ENCODE results near the gene CCL25. TPM values are rescaled to one million over a fixed set of nuclear protein-coding genes. Genes with fewer than 3 reads are reported as not detected.
A peak's percentile ranks its signal among the peaks of the same experiment; 100 is the strongest.

Gene CCL25
- total and polyA plus RNA-seq, 2 of the 13 experiments (the other 11 are each of a cell fraction or from before 2014, with no cell fraction given), result not detected

GRCh38 chr19:8108560-8109445 lies 56.2 kb downstream of the CCL25 start:
- POLR2A ChIA-PET, result no interaction called here
- Histone ChIP-seq H3K36me3 (replicated peaks in 1 of 2; ENCODE audit: control insufficient read depth in 1 of 2, insufficient read depth in 2 of 2, low read length in 2 of 2) (no peaks in the 10 kb centered on the region), H3K4me2 (ENCODE audit: low read depth, low read length) (no peak overlapping the region), H3K4me1 (ENCODE audit: insufficient read depth, low read length) (peaks cover 26% of the 10 kb centered on the region; the same call in 1 of the 2 replicates), H2AFZ (ENCODE audit: low read length) (no peak overlapping the region), H3K79me2 (ENCODE audit: insufficient read depth, low read length) (no peaks in the 10 kb centered on the region), H3K27me3 (ENCODE audit: control insufficient read depth in 1 of 2, insufficient read depth in 2 of 2, low read length in 2 of 2) (no peaks in the 10 kb centered on the region), H4K20me1 (ENCODE audit: insufficient read depth, low read length) (no peaks in the 10 kb centered on the region), H3K9me3 (ENCODE audit: low read length) (no peaks in the 10 kb centered on the region), H3K9ac (ENCODE audit: insufficient read depth, low read depth, low read length) (no peak overlapping the region), H3K4me3 (replicated peaks in 1 of 3; ENCODE audit: insufficient read depth in 1 of 3, low read depth in 2 of 3, low read length in 3 of 3) (no peak overlapping the region), H3K27ac (ENCODE audit: extremely low read length, insufficient read depth, low read length) (no peak overlapping the region)
- ATAC-seq (no peak; the same call in 2 of the 3 replicates), FAIRE-seq (no peak), DNase-seq (ENCODE audit: low spot score) (no peak)
- CTCF ChIA-PET (ENCODE audit: low intra/inter-chr PET ratio, low total read pairs), result no interaction called here
- 40% methylated on average over 15 of the region's 19 CpGs for WGBS (ENCODE audit: low lambda C conversion rate)
- intact Hi-C loops (cut with micrococcal nuclease; ENCODE audit: unreplicated experiment), result no loop called here
- no TSS peak for BruUV-seq (replicated peaks)
- TF ChIP-seq ZNF3 (CRISPR knock-in tag; IDR thresholded peaks at IDR 0.05) (peak; percentile 92), E2F5 (CRISPR knock-in tag; conservative IDR thresholded peaks at IDR 0.05) (no peak)
- in situ Hi-C loops (cut with HindIII; ENCODE audit: extremely low pct_ligation_motif_present, low pct_unique_long_range_greater_than_20kb), result no loop called here

- H3K79me2 ChIP-seq (ENCODE audit: insufficient read depth, low read length), result no peaks in the 10 kb centered on the region
- no peaks in the 10 kb centered on the region for H3K9me3 ChIP-seq (ENCODE audit: low read length)
- H3K4me1 ChIP-seq (ENCODE audit: insufficient read depth, low read length), result peaks cover 26% of the 10 kb centered on the region; the same call in 1 of the 2 replicates
- CTCF ChIA-PET (ENCODE audit: low intra/inter-chr PET ratio, low total read pairs), result no interaction called here
- FAIRE-seq, result no peak
- H4K20me1 ChIP-seq (ENCODE audit: insufficient read depth, low read length), result no peaks in the 10 kb centered on the region
- ATAC-seq, result no peak
- H3K4me3 ChIP-seq (replicated peaks in 1 of 3; ENCODE audit: insufficient read depth in 1 of 3, low read depth in 2 of 3, low read length in 3 of 3), result no peak overlapping the region
- DNase-seq (ENCODE audit: low spot score), result no peak
- H3K4me2 ChIP-seq (ENCODE audit: low read depth, low read length), result no peak overlapping the region
- no peak overlapping the region for H2AFZ ChIP-seq (ENCODE audit: low read length)
- POLR2A ChIA-PET, result no interaction called here
- in situ Hi-C loops (cut with HindIII; ENCODE audit: extremely low pct_ligation_motif_present, low pct_unique_long_range_greater_than_20kb), result no loop called here
- H3K36me3 ChIP-seq (replicated peaks in 1 of 2; ENCODE audit: control insufficient read depth in 1 of 2, insufficient read depth in 2 of 2, low read length in 2 of 2), result no peaks in the 10 kb centered on the region
- WGBS (ENCODE audit: low lambda C conversion rate), result 33% methylated on average over 2 of the region's 12 CpGs
- no peak overlapping the region for H3K27ac ChIP-seq (ENCODE audit: extremely low read length, insufficient read depth, low read length)
- BruUV-seq (replicated peaks), result no TSS peak
- H3K27me3 ChIP-seq (ENCODE audit: control insufficient read depth in 1 of 2, insufficient read depth in 2 of 2, low read length in 2 of 2), result no peaks in the 10 kb centered on the region
- intact Hi-C loops (cut with micrococcal nuclease; ENCODE audit: unreplicated experiment), result no loop called here
- H3K9ac ChIP-seq (ENCODE audit: insufficient read depth, low read depth, low read length), result no peak overlapping the region
- no peak for TF ChIP-seq ARID5B (CRISPR knock-in tag; IDR thresholded peaks at IDR 0.05)
- no peak for TF ChIP-seq ZBTB38 (CRISPR knock-in tag; IDR thresholded peaks at IDR 0.05)
- TF ChIP-seq TEAD3 (CRISPR knock-in tag; optimal IDR thresholded peaks at IDR 0.05; ENCODE audit: borderline replicate concordance), result no peak
- no peak for TF ChIP-seq PRMT3 (CRISPR knock-in tag; IDR thresholded peaks at IDR 0.05; ENCODE audit: borderline replicate concordance, low read depth)
- no peak for TF ChIP-seq NPAS2 (CRISPR knock-in tag; IDR thresholded peaks at IDR 0.05; ENCODE audit: borderline replicate concordance)
- TF ChIP-seq ARID2 (CRISPR knock-in tag; IDR thresholded peaks at IDR 0.05; ENCODE audit: borderline replicate concordance), result no peak
- TF ChIP-seq CTCF (CRISPR knock-in tag; IDR thresholded peaks at IDR 0.05), result no peak
Observed at GRCh38 chr19:8109455-8109854, 56.9 kb downstream of the CCL25 start.

Measured in HepG2 (cell line).